Measurements from ENCODE around the gene ZNF335. TPM values are rescaled to one million over a fixed set of nuclear protein-coding genes. Genes with fewer than 3 reads are reported as not detected.
"Not testable (repeated sequence)": the region's sequence is repeated elsewhere in the genome, so short reads cannot be mapped to it uniquely, and the experiment has no call there.

The ZNF335 gene
- total RNA-seq, 1 donor from 2014 or later: 28.5 TPM

DNA sequence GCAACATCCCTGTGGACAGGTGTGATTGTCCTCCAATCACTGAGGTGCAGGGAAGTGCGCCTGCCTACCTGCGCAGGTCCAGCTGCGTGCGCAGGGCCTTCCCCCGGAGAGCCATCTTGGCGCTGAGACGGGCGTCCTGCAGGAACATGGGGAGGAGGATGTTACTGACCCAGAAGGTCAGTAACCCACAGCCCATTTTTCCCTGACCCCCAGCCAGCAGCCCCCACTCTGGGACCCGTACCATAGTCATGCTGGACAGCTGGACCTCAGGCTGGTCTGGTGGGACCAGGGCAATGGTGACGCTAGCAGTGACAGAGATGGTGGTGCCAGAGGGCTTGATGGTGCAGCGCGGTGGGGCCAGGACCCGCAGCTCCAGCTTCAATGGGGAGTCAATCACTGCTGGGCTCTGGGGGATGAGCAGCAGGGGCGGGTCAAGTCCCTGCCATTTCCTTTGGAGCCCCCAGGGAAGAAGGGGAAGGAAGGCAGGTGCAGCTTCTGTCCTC is 69.8 kb downstream of the ZNF335 start:
- H3K9me3 Mint-ChIP-seq (ENCODE audit: low read depth): no peaks in the 10 kb centered on the region
- H3K4me1 Mint-ChIP-seq (ENCODE audit: low read depth): no peaks in the 10 kb centered on the region
- H3K27me3 Mint-ChIP-seq: no peaks in the 10 kb centered on the region
- TF ChIP-seq, protein P1, sequence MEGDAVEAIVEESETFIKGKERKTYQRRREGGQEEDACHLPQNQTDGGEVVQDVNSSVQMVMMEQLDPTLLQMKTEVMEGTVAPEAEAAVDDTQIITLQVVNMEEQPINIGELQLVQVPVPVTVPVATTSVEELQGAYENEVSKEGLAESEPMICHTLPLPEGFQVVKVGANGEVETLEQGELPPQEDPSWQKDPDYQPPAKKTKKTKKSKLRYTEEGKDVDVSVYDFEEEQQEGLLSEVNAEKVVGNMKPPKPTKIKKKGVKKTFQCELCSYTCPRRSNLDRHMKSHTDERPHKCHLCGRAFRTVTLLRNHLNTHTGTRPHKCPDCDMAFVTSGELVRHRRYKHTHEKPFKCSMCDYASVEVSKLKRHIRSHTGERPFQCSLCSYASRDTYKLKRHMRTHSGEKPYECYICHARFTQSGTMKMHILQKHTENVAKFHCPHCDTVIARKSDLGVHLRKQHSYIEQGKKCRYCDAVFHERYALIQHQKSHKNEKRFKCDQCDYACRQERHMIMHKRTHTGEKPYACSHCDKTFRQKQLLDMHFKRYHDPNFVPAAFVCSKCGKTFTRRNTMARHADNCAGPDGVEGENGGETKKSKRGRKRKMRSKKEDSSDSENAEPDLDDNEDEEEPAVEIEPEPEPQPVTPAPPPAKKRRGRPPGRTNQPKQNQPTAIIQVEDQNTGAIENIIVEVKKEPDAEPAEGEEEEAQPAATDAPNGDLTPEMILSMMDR (IDR thresholded peaks at IDR 0.05; ENCODE audit: unreplicated experiment): no peak
- DNase-seq (ENCODE audit: low spot score, unreplicated experiment): no peak
- peaks cover 5% of the 10 kb centered on the region for H3K36me3 Mint-ChIP-seq (ENCODE audit: insufficient read depth)
- H3K27ac Mint-ChIP-seq: no peak overlapping the region
- no peak overlapping the region for H3K4me3 Mint-ChIP-seq (ENCODE audit: low read depth)

DNA sequence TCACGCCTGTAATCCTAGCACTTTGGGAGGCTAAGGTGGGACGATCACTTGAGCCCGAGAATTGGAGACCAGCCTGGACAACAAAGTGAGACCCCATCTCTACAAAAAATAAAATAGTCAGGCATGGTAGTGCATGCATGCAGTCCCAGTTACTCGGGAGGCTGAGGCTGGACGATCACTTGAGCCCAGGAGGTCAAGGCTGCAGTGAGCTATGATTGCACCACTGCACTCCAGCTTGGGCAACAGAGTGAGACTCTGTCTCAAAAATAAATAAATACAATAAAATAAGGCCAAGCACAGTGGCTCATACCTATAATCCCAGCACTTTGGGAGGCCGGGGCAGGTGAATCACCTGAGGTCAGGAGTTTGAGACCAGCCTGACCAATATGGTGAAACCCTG is 70.7 kb downstream of the ZNF335 start:
- H3K36me3 Mint-ChIP-seq (ENCODE audit: insufficient read depth); DNase-seq (ENCODE audit: low spot score, unreplicated experiment): not testable (repeated sequence)

DNA sequence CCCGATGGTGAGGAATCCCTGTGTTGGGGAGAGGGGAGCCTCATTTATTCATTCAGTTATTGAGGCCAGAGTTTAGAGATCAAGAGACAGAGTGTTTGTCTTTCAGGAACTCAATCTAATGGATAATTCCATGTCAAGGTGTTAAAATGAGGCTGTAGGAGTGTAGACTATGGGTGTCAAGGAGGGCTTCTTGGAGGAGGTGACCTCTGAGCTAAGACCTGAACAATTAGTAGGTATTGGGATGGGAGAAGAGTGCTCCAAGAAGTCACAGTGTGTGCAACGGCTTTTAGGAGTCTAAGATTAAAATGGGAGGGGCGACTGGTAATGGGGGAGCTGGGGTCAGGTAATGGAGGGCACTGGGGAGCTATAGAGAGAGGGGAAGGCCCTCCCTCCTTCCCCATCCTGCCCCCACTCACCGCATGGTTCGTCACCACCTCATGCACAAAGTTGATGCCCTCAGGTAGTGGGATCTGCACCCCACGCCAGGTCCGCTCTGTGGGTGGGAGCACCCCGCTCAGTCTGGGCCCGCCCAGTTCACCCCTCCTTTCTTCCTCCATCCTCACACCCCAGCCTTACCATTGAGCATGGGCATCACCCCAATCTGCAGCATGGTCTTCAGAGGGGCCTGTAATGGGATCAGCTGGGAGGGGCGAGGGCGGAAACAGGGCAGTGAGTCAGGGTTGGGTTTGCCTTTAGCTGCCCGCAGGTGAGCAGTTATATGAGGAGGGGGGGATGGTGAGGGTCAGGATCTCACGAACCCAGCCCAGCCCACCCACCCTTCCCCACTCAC is 72.8 kb downstream of the ZNF335 start:
- TF ChIP-seq, protein P1 (IDR thresholded peaks at IDR 0.05; ENCODE audit: unreplicated experiment): no peak
- Mint-ChIP-seq H3K36me3 (ENCODE audit: insufficient read depth) (peaks cover 2% of the 10 kb centered on the region), H3K9me3 (ENCODE audit: low read depth) (no peaks in the 10 kb centered on the region), H3K27ac (no peak overlapping the region), H3K4me3 (ENCODE audit: low read depth) (no peak overlapping the region), H3K4me1 (ENCODE audit: low read depth) (no peaks in the 10 kb centered on the region), H3K27me3 (no peaks in the 10 kb centered on the region)
- DNase-seq (ENCODE audit: low spot score, unreplicated experiment): no peak

More for the DNA sequence above, 70.7 kb downstream of the ZNF335 start:
- H3K9me3 Mint-ChIP-seq (ENCODE audit: low read depth); H3K4me1 Mint-ChIP-seq (ENCODE audit: low read depth); H3K27me3 Mint-ChIP-seq; H3K4me3 Mint-ChIP-seq (ENCODE audit: low read depth); H3K27ac Mint-ChIP-seq: not testable (repeated sequence)

Other genes with a start within 250 kb of the ZNF335 start
- gene SPINT4, start 249.9 kb downstream of the ZNF335 start, total RNA-seq: not detected in 2 replicates
- gene WFDC3, start 180.3 kb downstream of the ZNF335 start, total RNA-seq: 0.62 and 0.84 TPM in 2 replicates
- 29.3 and 33.4 TPM in 2 replicates for gene DNTTIP1, start 180.2 kb downstream of the ZNF335 start, total RNA-seq
- gene UBE2C, start 159.6 kb downstream of the ZNF335 start, total RNA-seq: 63.9 and 69.0 TPM in 2 replicates
- gene TNNC2, start 144.9 kb downstream of the ZNF335 start, total RNA-seq: 0.67 TPM in 1 of 2 replicates, not detected in the other
- 12.2 and 13.1 TPM in 2 replicates for gene SNX21, start 138.4 kb downstream of the ZNF335 start, total RNA-seq
- 23.0 and 23.2 TPM in 2 replicates for gene ACOT8, start 114.8 kb downstream of the ZNF335 start, total RNA-seq
- gene ZSWIM3, start 114.6 kb downstream of the ZNF335 start, total RNA-seq: 7.6 and 7.9 TPM in 2 replicates
- gene ZSWIM1, start 91.0 kb downstream of the ZNF335 start, total RNA-seq: 13.3 and 15.1 TPM in 2 replicates
- gene SPATA25, start 84.6 kb downstream of the ZNF335 start, total RNA-seq: 3.6 and 4.2 TPM in 2 replicates
- gene NEURL2, start 81.0 kb downstream of the ZNF335 start, total RNA-seq: 6.3 and 8.4 TPM in 2 replicates
- 91.3 and 92.1 TPM in 2 replicates for gene CTSA, start 80.9 kb downstream of the ZNF335 start, total RNA-seq
- 28.6 and 29.6 TPM in 2 replicates for gene PLTP, start 60.0 kb downstream of the ZNF335 start, total RNA-seq
- gene PCIF1, start 37.5 kb downstream of the ZNF335 start, total RNA-seq: 37.8 and 38.2 TPM in 2 replicates
- not detected in 2 replicates for gene MMP9, start 36.7 kb upstream of the ZNF335 start, total RNA-seq
- 8.5 and 8.8 TPM in 2 replicates for gene SLC12A5, start 57.0 kb upstream of the ZNF335 start, total RNA-seq
- 52.5 and 58.7 TPM in 2 replicates for gene NCOA5, start 117.8 kb upstream of the ZNF335 start, total RNA-seq
- gene CD40, start 146.1 kb upstream of the ZNF335 start, total RNA-seq: 1.5 and 2.2 TPM in 2 replicates

All from progenitor cell of endocrine pancreas (in vitro differentiated cells).